Measurements from ENCODE around the gene B3GAT3.

Gene B3GAT3

DNA sequence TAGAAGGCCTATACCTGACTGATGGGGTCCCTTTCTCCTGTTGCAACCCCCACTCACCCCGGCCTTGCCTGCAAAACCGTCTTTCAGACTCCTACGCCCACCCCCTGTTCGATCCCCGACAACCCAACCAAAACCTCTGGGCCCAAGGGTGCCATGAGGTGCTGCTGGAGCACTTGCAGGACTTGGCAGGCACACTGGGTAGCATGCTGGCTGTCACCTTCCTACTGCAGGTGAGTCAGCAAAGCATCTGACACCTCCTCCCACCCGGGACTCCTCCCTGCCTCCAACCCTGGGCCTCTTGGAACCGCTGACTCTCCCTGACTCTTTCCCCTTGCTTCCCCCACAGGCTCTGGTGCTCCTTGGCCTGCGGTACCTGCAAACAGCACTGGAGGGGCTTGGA lies 7.5 kb downstream of the B3GAT3 start (continued):
- no peak for TF ChIP-seq ZFP3 (tag by site-specific recombination; IDR thresholded peaks at IDR 0.05; ENCODE audit: low read depth)
- no peak for TF ChIP-seq KLF16 (tag by site-specific recombination; IDR thresholded peaks at IDR 0.05)
- no peak for TF ChIP-seq ZNF433 (tag by site-specific recombination; IDR thresholded peaks at IDR 0.05; ENCODE audit: low read depth)
- TF ChIP-seq ZNF133 (tag by site-specific recombination; IDR thresholded peaks at IDR 0.05), result no peak
- TF ChIP-seq BCL6B (tag by site-specific recombination; IDR thresholded peaks at IDR 0.05), result no peak
- no peak for TF ChIP-seq ZNF274 (IDR thresholded peaks at IDR 0.05; ENCODE audit: low read length)
- TF ChIP-seq ZNF274 (tag by site-specific recombination; IDR thresholded peaks at IDR 0.05; ENCODE audit: borderline replicate concordance), result no peak
- no peak for TF ChIP-seq ZNF768 (tag by site-specific recombination; IDR thresholded peaks at IDR 0.05)
- TF ChIP-seq ZNF530 (tag by site-specific recombination; IDR thresholded peaks at IDR 0.05; ENCODE audit: low read depth), result no peak
- no peak for TF ChIP-seq ZNF48 (tag by site-specific recombination; IDR thresholded peaks at IDR 0.05)
- no peak for TF ChIP-seq ZNF626 (tag by site-specific recombination; IDR thresholded peaks at IDR 0.05)
- TF ChIP-seq ZNF404 (tag by site-specific recombination; IDR thresholded peaks at IDR 0.05), result no peak

GRCh38 chr11:62613291-62613778 lies 8.5 kb downstream of the B3GAT3 start:
- Histone ChIP-seq H3K27ac (ENCODE audit: extremely low read depth, low read depth, low read length) (no peak overlapping the region), H3K9me3 (ENCODE audit: control insufficient read depth, insufficient read depth, low read depth, low read length) (no peaks in the 10 kb centered on the region), H3K36me3 (ENCODE audit: control insufficient read depth in 2 of 2, insufficient read depth in 1 of 2, low read length in 2 of 2) (peaks cover 0 to 48% of the 10 kb centered on the region in 2 experiments; a peak in 2 of 3 replicates), H3K4me1 (ENCODE audit: control insufficient read depth, insufficient read depth, low read length) (no peaks in the 10 kb centered on the region), H3K4me3 (ENCODE audit: low read depth, low read length) (no peak overlapping the region)
- ChIA-PET CTCF (interaction anchor here (0.5 to 1.4 kb wide), 5 partner anchors 13 to 219 kb away, joined by 3 to 5 read pairs (median 3); no protein-coding TSS in a partner anchor), POLR2A (interaction anchor here (0.6 to 4.1 kb wide), 6 partner anchors 8 to 59 kb away, joined by 3 to 31 read pairs (median 6); partner anchors contain the start of genes B3GAT3, INTS5, LBHD1 and MTA2)
- TF ChIP-seq ZNF654 (tag by site-specific recombination; IDR thresholded peaks at IDR 0.05; ENCODE audit: low read depth), result no peak
- TF ChIP-seq ZNF664 (tag by site-specific recombination; IDR thresholded peaks at IDR 0.05), result no peak
- TF ChIP-seq, protein P1, sequence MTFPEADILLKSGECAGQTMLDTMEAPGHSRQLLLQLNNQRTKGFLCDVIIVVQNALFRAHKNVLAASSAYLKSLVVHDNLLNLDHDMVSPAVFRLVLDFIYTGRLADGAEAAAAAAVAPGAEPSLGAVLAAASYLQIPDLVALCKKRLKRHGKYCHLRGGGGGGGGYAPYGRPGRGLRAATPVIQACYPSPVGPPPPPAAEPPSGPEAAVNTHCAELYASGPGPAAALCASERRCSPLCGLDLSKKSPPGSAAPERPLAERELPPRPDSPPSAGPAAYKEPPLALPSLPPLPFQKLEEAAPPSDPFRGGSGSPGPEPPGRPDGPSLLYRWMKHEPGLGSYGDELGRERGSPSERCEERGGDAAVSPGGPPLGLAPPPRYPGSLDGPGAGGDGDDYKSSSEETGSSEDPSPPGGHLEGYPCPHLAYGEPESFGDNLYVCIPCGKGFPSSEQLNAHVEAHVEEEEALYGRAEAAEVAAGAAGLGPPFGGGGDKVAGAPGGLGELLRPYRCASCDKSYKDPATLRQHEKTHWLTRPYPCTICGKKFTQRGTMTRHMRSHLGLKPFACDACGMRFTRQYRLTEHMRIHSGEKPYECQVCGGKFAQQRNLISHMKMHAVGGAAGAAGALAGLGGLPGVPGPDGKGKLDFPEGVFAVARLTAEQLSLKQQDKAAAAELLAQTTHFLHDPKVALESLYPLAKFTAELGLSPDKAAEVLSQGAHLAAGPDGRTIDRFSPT (tag by site-specific recombination; IDR thresholded peaks at IDR 0.05), result peak; percentile 97
- no peak for TF ChIP-seq ZFP3 (tag by site-specific recombination; IDR thresholded peaks at IDR 0.05; ENCODE audit: low read depth)
- 0 out of 2 replicates have a peak, but pooled peaks have one; percentile 28 for TF ChIP-seq ZBTB8A (tag by site-specific recombination; IDR thresholded peaks at IDR 0.05)

GRCh38 chr11:62612366-62613290 lies 9.2 kb downstream of the B3GAT3 start, which contains the start of the genes EML3 and ROM1:
EML3 (minus strand) TSS chr11:62612775; CDS start chr11:62612457, 318 bp downstream.
ROM1 (plus strand) TSS chr11:62613257; CDS start chr11:62613282, 25 bp downstream.
- no peaks in the 10 kb centered on the region for H3K9me3 ChIP-seq (ENCODE audit: control insufficient read depth, insufficient read depth, low read depth, low read length)
- no peaks in the 10 kb centered on the region for H3K4me1 ChIP-seq (ENCODE audit: control insufficient read depth, insufficient read depth, low read length)
- H3K36me3 ChIP-seq (ENCODE audit: control insufficient read depth in 2 of 2, insufficient read depth in 1 of 2, low read length in 2 of 2), result peaks cover 0 to 55% of the 10 kb centered on the region in 2 experiments; a peak in 2 of 3 replicates
- POLR2A ChIA-PET, result interaction anchor here (0.7 to 4.1 kb wide), 11 partner anchors 9 to 243 kb away, joined by 3 to 31 read pairs (median 5); partner anchors contain the start of genes B3GAT3, EEF1G, HNRNPUL2 and INTS5
- CTCF ChIA-PET, result interaction anchor here (0.5 to 3.2 kb wide), 17 partner anchors 9 to 218 kb away, joined by 3 to 19 read pairs (median 4); partner anchors contain the start of genes B3GAT3, MTA2 and TUT1
- peak within 1 kb of the TSS; percentile 64 for H3K27ac ChIP-seq (ENCODE audit: extremely low read depth, low read depth, low read length)
- peak within 1 kb of the TSS; percentile 55 for H3K4me3 ChIP-seq (ENCODE audit: low read depth, low read length)
- TF ChIP-seq ZNF561 (tag by site-specific recombination; IDR thresholded peaks at IDR 0.05; ENCODE audit: borderline replicate concordance) (peak; percentile 82), ZBTB21 (tag by site-specific recombination; IDR thresholded peaks at IDR 0.05) (no peak), ZNF202 (tag by site-specific recombination; IDR thresholded peaks at IDR 0.05; ENCODE audit: borderline replicate concordance) (no peak), ZNF423 (tag by site-specific recombination; IDR thresholded peaks at IDR 0.05) (peak; percentile 70), GLIS2 (tag by site-specific recombination; IDR thresholded peaks at IDR 0.05) (peak; percentile 69), ZNF610 (tag by site-specific recombination; IDR thresholded peaks at IDR 0.05; ENCODE audit: borderline replicate concordance) (no peak), ZEB2 (tag by site-specific recombination; IDR thresholded peaks at IDR 0.05) (no peak), ZBTB8A (tag by site-specific recombination; IDR thresholded peaks at IDR 0.05) (peak; percentile 79), ZNF830 (tag by site-specific recombination; IDR thresholded peaks at IDR 0.05; ENCODE audit: low read depth) (no peak), OVOL3 (tag by site-specific recombination; IDR thresholded peaks at IDR 0.05) (no peak)
